AG04449 (cell line): Measurements from ENCODE around the gene ADAM33.

ENCODE experiments used
- CTCF ChIA-PET: fragments of 350-600 bp; formaldehyde crosslinking; extraction: SDS; loops from one replicate; lab custom pipeline; 2021; ENCODE audit warnings: antibody characterized with exemption; lab: Yijun Ruan, JAX
- POLR2A ChIA-PET: fragments of 400-600, 350-600 bp; formaldehyde crosslinking; extraction: SDS; loops from one replicate; lab custom pipeline; 2020; ENCODE audit warnings: antibody characterized with exemption, inconsistent platforms; lab: Yijun Ruan, JAX
- DNase-seq: peaks from one replicate; pipeline ENCODE4 v3.0.0-alpha.2; 2010; ENCODE audit warnings: low read depth, low spot score
- H3K4me3 ChIP-seq: 2 replicates; pipeline ENCODE4 v1.5.1; 2011; ENCODE audit warnings: low read depth, mild to moderate bottlenecking, control low read depth, low read length
- TF ChIP-seq, protein P1 (sequence below): IDR thresholded peaks from one replicate; pipeline ENCODE4 v1.5.1; 2011; ENCODE audit warnings: mild to moderate bottlenecking, moderate library complexity, low read length, control low read depth, inconsistent platforms; ENCODE audit not compliant: insufficient read depth; ENCODE audit errors: missing control alignments

The ADAM33 gene

DNA sequence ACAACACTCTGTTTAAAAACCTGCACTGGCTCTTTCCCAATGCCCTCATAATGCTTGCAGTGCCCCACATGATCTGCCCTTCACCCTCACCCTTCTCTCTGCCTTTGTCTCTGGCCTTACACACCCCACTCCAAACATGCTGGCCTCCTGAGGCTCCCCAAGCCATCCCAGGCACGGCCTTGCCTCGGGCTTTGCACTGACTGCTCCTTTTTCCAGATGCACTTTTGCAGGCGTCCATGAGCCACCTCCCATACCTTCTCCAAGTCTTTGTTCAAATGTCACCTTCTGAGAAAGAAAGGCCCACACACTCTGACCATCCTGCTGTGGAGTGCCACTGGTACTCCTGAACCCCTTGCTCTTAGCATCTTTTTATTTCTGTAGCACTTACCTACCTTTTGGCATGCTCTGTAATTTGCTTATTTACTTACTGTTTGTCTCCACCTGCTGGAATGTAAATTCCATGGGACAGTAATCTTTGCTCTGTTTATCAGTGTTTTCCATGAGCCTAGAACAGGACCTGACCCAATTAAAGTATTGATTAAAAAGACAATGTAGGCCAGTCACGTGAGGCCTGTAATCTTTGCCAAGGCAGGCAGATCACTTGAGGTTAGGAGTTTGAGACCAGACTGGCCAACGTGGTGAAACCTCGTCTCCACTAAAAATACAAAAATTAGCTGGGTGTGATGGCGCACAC lies 49.4 kb downstream of the ADAM33 start:
- no peak for DNase-seq
- ChIA-PET CTCF (no interaction called here), POLR2A (no interaction called here)
- H3K4me3 ChIP-seq = no peak overlapping the region
- TF ChIP-seq, protein P1, sequence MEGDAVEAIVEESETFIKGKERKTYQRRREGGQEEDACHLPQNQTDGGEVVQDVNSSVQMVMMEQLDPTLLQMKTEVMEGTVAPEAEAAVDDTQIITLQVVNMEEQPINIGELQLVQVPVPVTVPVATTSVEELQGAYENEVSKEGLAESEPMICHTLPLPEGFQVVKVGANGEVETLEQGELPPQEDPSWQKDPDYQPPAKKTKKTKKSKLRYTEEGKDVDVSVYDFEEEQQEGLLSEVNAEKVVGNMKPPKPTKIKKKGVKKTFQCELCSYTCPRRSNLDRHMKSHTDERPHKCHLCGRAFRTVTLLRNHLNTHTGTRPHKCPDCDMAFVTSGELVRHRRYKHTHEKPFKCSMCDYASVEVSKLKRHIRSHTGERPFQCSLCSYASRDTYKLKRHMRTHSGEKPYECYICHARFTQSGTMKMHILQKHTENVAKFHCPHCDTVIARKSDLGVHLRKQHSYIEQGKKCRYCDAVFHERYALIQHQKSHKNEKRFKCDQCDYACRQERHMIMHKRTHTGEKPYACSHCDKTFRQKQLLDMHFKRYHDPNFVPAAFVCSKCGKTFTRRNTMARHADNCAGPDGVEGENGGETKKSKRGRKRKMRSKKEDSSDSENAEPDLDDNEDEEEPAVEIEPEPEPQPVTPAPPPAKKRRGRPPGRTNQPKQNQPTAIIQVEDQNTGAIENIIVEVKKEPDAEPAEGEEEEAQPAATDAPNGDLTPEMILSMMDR = no peak

DNA sequence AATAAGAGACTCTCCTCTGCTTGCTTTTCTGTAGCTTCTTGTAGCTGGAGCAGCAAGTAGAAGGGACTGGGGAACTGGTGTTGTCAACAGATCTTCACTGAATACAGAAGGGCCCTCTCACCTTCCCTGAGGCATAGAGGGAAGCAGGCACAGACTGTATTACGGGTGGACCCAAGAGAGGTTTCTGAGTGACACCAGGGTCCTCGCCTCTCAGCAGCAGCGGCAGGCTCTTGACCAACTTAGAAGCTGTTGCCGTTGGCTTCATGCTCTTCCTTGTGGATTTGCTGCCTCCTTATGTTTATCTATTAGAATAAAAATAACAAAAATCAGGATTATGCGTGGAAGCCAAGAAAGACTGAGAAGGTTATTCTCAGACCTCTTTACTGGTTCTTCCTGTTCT lies 50.3 kb downstream of the ADAM33 start:
- ChIA-PET POLR2A (no interaction called here), CTCF (interaction anchor here (2.7 kb wide), 1 partner anchor 69 kb away, joined by 9 read pairs; no protein-coding TSS in a partner anchor)
- DNase-seq = no peak
- TF ChIP-seq, protein P1 = no peak
- no peak overlapping the region for H3K4me3 ChIP-seq

DNA sequence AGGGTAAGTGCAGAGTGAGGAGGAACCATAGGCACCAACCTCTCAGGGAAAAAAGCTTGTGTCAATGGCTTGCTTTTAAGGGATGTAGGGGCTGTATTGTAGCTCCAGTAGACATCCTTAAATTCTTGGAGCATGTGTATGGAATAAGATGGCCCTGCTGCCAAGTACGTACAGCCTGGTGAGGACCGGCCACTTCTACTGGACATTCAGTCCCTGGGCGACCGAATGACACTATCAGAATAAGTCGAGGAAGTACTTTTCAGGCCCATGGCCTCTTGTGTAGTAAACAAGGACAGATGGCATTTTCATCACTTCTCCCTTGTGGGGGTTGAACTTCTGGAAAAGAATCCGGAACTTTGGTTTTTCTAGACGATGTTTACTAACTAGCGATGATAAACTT lies 51.4 kb downstream of the ADAM33 start:
- ChIA-PET POLR2A (interaction anchor here (0.6 kb wide), 1 partner anchor 55 kb away, joined by 3 read pairs; no protein-coding TSS in a partner anchor), CTCF (interaction anchor here (2.7 kb wide), 1 partner anchor 68 kb away, joined by 9 read pairs; no protein-coding TSS in a partner anchor)
- no peak overlapping the region for H3K4me3 ChIP-seq
- TF ChIP-seq, protein P1 = no peak
- no peak for DNase-seq

DNA sequence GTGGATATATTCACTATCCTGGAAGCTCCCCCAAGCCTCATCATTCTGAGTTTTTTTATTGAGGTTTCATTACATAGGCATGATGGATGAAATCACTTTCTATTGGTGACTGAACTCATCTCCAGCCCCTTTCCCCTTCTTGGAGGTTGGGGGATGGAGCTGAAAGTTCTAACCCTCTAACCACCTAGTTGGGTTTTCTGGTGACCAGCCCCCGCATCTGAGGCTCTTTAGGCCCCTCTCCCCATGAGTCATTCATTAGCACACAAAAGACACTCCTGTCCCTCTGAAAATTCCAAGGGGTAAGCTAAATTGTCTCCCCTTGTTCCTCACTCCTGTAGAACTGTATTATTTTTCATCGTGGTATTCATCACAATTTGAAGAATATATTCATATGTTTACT lies 51.9 kb downstream of the ADAM33 start:
- ChIA-PET POLR2A (no interaction called here), CTCF (interaction anchor here (1.1 to 2.7 kb wide), 2 partner anchors 9 to 67 kb away, joined by 5 to 9 read pairs; no protein-coding TSS in a partner anchor)
- H3K4me3 ChIP-seq = no peak overlapping the region
- no peak for DNase-seq
- TF ChIP-seq, protein P1 = no peak

DNA sequence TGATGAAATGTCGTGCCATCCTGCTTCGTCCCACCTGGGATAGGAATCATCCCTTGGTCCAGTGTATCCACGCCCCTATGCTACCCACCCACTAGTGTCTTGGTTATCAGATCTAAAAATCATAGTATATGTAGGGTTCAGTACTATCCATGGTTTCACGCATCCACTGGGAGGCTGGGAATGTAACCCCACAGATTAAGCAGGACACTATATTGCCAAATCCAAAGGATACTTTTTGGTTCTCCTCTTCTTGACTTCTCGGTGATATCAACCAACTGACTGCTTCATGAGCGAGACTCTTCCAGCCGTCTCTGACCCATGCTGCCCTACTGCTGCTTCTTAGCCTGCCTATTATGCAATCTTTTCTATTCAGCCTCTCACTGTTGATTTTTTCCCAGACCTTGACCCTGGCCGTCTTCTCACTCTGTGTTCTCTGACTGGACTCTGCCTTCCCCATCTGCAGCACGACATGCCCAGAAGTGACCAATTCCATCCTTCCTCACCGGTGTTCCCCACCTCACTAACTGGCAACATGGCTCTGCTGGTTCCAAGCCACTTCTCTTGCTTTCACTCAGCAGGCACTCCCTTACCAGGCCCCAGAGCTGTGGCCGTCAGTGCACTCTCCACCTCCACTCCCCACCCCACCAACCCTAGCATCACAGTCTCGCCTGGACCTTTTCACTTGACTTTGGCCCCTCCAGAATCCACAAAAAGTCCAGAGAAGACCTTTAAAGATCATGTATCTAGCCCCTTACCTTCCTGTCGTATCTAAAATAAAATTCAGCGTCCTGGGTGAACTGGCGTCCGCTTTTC lies 53.1 kb downstream of the ADAM33 start:
- no peak for DNase-seq
- no peak overlapping the region for H3K4me3 ChIP-seq
- ChIA-PET POLR2A (no interaction called here), CTCF (interaction anchor here (0.7 to 1.1 kb wide), 2 partner anchors 10 to 14 kb away, joined by 3 to 5 read pairs; no protein-coding TSS in a partner anchor)
- TF ChIP-seq, protein P1 = no peak

DNA sequence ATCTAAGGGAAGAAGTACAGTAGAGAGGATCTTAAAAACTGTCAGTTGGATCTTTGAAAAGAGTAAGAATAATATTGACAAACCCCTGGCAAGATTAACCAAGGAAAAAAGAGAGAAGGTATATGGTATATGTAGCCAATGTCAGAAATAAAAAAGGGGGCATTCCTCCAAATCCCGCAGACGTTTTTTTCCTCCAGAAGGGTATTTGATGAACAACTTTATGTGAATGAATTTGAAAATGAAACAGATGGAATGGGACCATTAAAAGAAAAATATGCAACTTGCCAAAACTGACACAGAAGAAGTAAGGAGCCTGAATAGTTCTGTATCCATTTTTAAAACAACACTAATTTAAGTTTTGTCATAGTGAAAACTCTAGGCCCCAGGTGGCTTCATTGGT lies 54.3 kb downstream of the ADAM33 start:
- H3K4me3 ChIP-seq = no peak overlapping the region
- TF ChIP-seq, protein P1 = no peak
- DNase-seq = no peak
- ChIA-PET POLR2A (no interaction called here), CTCF (no interaction called here)
